ENCODE measurements around the gene SRPK2. TPM values are rescaled to one million over a fixed set of nuclear protein-coding genes. Genes with fewer than 3 reads are reported as not detected.

SRPK2 gene
- total and polyA plus RNA-seq, 2 donors (not counting 1 experiment from before 2014, with no cell fraction given): 15.2 to 108 TPM

- DNase-seq (no peak), ATAC-seq (ENCODE audit: low read depth) (no peak)
- no peak overlapping the region for H3K9ac ChIP-seq (ENCODE audit: low read length)
- Mint-ChIP-seq H3K9me3 (ENCODE audit: insufficient read depth) (no peaks in the 10 kb centered on the region), H3K27me3 (no peaks in the 10 kb centered on the region), H3K27ac (peak overlapping the region; percentile 16), H3K4me3 (no peak overlapping the region), H3K4me1 (no peaks in the 10 kb centered on the region)
- H3K36me3 ChIP-seq (replicated peaks in 1 of 2; ENCODE audit: control extremely low read depth in 1 of 2, control insufficient read depth in 1 of 2, extremely low read depth in 1 of 2, insufficient read depth in 2 of 2, low read length in 1 of 2): peaks cover 11 to 82% of the 10 kb centered on the region in 2 experiments
- no peaks in the 10 kb centered on the region for H3K9me3 ChIP-seq (ENCODE audit: control extremely low read depth in 1 of 3, control insufficient read depth in 2 of 3, insufficient read depth in 1 of 3, low read length in 2 of 3)
- no peaks in the 10 kb centered on the region for H3K27me3 ChIP-seq (replicated peaks in 1 of 4; ENCODE audit: control extremely low read depth in 1 of 4, control insufficient read depth in 3 of 4, insufficient read depth in 4 of 4, low read length in 3 of 4)
- H3K4me3 ChIP-seq (ENCODE audit: control extremely low read depth in 1 of 5, extremely low read depth in 1 of 5, insufficient read depth in 1 of 5, low read depth in 2 of 5, low read length in 4 of 5): no peak overlapping the region
- intact Hi-C loops (cut with micrococcal nuclease): no loop called here
- ChIA-PET POLR2A (no interaction called here), CTCF (interaction anchor here (0.9 to 1.3 kb wide), 2 partner anchors 75 to 107 kb away, joined by 3 to 4 read pairs; partner anchors contain the start of gene KMT2E)
- H3K27ac ChIP-seq (ENCODE audit: low read length in 2 of 2): no peak overlapping the region
- no peak for TF ChIP-seq EZH2 (IDR thresholded peaks at IDR 0.05; ENCODE audit: borderline replicate concordance, insufficient read depth, low read depth, low read length, poor library complexity, severe bottlenecking)
- TF ChIP-seq, protein P1, sequence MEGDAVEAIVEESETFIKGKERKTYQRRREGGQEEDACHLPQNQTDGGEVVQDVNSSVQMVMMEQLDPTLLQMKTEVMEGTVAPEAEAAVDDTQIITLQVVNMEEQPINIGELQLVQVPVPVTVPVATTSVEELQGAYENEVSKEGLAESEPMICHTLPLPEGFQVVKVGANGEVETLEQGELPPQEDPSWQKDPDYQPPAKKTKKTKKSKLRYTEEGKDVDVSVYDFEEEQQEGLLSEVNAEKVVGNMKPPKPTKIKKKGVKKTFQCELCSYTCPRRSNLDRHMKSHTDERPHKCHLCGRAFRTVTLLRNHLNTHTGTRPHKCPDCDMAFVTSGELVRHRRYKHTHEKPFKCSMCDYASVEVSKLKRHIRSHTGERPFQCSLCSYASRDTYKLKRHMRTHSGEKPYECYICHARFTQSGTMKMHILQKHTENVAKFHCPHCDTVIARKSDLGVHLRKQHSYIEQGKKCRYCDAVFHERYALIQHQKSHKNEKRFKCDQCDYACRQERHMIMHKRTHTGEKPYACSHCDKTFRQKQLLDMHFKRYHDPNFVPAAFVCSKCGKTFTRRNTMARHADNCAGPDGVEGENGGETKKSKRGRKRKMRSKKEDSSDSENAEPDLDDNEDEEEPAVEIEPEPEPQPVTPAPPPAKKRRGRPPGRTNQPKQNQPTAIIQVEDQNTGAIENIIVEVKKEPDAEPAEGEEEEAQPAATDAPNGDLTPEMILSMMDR (IDR thresholded peaks at IDR 0.05): no peak
- peaks cover 41% of the 10 kb centered on the region for H3K79me2 ChIP-seq (ENCODE audit: control insufficient read depth, insufficient read depth, low read length)
- H2AFZ ChIP-seq (ENCODE audit: insufficient read depth, low read depth, low read length, poor library complexity, severe bottlenecking): no peak overlapping the region
- H3K4me1 ChIP-seq (ENCODE audit: control insufficient read depth in 2 of 2, insufficient read depth in 2 of 2, low read length in 2 of 2): no peaks in the 10 kb centered on the region
- H3K4me2 ChIP-seq (replicated peaks; ENCODE audit: low read depth, low read length, poor library complexity, severe bottlenecking): no peak overlapping the region
- H4K20me1 ChIP-seq (ENCODE audit: control insufficient read depth, insufficient read depth, low read length, poor library complexity, severe bottlenecking): peaks cover 8% of the 10 kb centered on the region
- WGBS (ENCODE audit: insufficient coverage): no CpG with 5 or more reads among the region's 2 CpGs
Measured at GRCh38 chr7:105088456-105088855, 300.3 kb downstream of the SRPK2 start.

DNA sequence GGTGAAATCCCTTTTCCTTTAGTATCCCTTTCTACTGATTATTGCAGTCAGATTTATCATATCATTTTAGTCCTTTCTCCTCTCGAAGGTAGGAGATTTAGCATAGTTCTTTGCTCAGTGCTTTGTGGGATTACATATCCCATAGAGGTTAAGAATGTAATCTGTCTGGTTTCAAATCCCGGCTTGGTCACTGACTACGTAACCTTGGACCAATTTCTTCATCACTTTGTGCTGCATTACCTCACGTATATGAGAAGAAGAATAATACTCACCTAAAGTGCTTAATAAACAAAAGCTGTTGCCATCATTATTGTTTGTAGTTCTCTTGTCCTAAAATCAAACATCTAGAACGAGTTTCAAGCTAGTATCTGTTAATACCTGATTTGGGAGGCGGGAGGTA lies 300.7 kb downstream of the SRPK2 start:
- H3K9me3 ChIP-seq (ENCODE audit: control extremely low read depth in 1 of 3, control insufficient read depth in 2 of 3, insufficient read depth in 1 of 3, low read length in 2 of 3): no peaks in the 10 kb centered on the region
- ChIA-PET CTCF (interaction anchor here (0.9 to 1.3 kb wide), 2 partner anchors 74 to 107 kb away, joined by 3 to 4 read pairs; partner anchors contain the start of gene KMT2E), POLR2A (no interaction called here)
- Mint-ChIP-seq H3K4me3 (no peak overlapping the region), H3K4me1 (no peaks in the 10 kb centered on the region), H3K9me3 (ENCODE audit: insufficient read depth) (no peaks in the 10 kb centered on the region), H3K27ac (no peak overlapping the region), H3K27me3 (no peaks in the 10 kb centered on the region)
- H2AFZ ChIP-seq (ENCODE audit: insufficient read depth, low read depth, low read length, poor library complexity, severe bottlenecking): no peak overlapping the region
- H3K9ac ChIP-seq (ENCODE audit: low read length): no peak overlapping the region
- DNase-seq (no peak), ATAC-seq (ENCODE audit: low read depth) (no peak)
- H3K4me2 ChIP-seq (replicated peaks; ENCODE audit: low read depth, low read length, poor library complexity, severe bottlenecking): no peak overlapping the region
- WGBS (ENCODE audit: insufficient coverage): no CpG with 5 or more reads among the region's 6 CpGs
- H3K4me3 ChIP-seq (ENCODE audit: control extremely low read depth in 1 of 5, extremely low read depth in 1 of 5, insufficient read depth in 1 of 5, low read depth in 2 of 5, low read length in 4 of 5): no peak overlapping the region
- H3K36me3 ChIP-seq (replicated peaks in 1 of 2; ENCODE audit: control extremely low read depth in 1 of 2, control insufficient read depth in 1 of 2, extremely low read depth in 1 of 2, insufficient read depth in 2 of 2, low read length in 1 of 2): peaks cover 11 to 84% of the 10 kb centered on the region in 2 experiments
- peaks cover 43% of the 10 kb centered on the region for H3K79me2 ChIP-seq (ENCODE audit: control insufficient read depth, insufficient read depth, low read length)
- H3K27ac ChIP-seq (ENCODE audit: low read length in 2 of 2): no peak overlapping the region
- peaks cover 8% of the 10 kb centered on the region for H4K20me1 ChIP-seq (ENCODE audit: control insufficient read depth, insufficient read depth, low read length, poor library complexity, severe bottlenecking)
- TF ChIP-seq EZH2 (IDR thresholded peaks at IDR 0.05; ENCODE audit: borderline replicate concordance, insufficient read depth, low read depth, low read length, poor library complexity, severe bottlenecking): no peak
- TF ChIP-seq, protein P1 (IDR thresholded peaks at IDR 0.05): no peak
- intact Hi-C loops (cut with micrococcal nuclease): no loop called here
- no peaks in the 10 kb centered on the region for H3K27me3 ChIP-seq (replicated peaks in 1 of 4; ENCODE audit: control extremely low read depth in 1 of 4, control insufficient read depth in 3 of 4, insufficient read depth in 4 of 4, low read length in 3 of 4)
- no peaks in the 10 kb centered on the region for H3K4me1 ChIP-seq (ENCODE audit: control insufficient read depth in 2 of 2, insufficient read depth in 2 of 2, low read length in 2 of 2)
